ENCODE measurements around the gene MDGA2. TPM values are rescaled to one million over a fixed set of nuclear protein-coding genes. Genes with fewer than 3 reads are reported as not detected.
"Not testable (repeated sequence)": the region's sequence is repeated elsewhere in the genome, so short reads cannot be mapped to it uniquely, and the experiment has no call there.

Gene MDGA2
- total RNA-seq, 1 experiment from 2014 or later = 10.5 TPM

GRCh38 chr14:47235619-47236018 lies 439.8 kb downstream of the MDGA2 start:
- DNase-seq (ENCODE audit: low read depth, low spot score) = no peak
- in situ Hi-C loops (cut with HindIII; ENCODE audit: low pct_unique_long_range_greater_than_20kb, low sequenced_read_pairs) = no loop called here

DNA sequence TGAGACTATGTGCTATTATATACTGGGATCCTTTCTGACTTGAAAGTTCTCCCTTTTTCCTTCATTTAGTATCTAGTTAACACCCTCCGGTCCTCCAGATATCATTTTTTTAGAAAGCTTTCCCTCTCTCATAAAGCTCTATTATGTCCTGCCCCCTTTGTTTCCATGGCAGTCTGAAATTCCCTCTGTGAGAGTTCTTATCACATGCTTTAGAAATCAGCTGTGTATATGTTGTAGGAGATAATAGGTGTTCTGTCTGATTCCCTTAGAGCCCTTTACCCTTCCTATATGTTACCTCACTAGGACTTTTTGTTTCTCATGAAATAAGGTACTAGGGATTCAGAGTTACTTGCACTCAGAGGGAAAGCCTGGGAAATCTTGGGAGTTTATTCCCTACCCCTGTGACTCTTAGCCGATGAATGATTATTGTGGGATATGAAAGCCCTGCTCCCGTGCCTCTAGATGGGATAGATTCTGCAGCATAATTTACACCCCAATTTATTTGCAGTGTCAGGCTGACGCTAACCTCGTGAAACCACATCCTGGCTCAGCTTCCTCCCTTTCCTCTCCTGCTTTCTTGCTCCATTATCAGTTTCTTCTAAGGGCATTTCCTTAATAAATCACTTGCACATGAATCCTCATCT lies 448.4 kb downstream of the MDGA2 start:
- in situ Hi-C loops (cut with HindIII; ENCODE audit: low pct_unique_long_range_greater_than_20kb, low sequenced_read_pairs) = no loop called here
- peak; percentile 97 for DNase-seq (ENCODE audit: low read depth, low spot score)

- DNase-seq (ENCODE audit: low read depth, low spot score) = no peak
- in situ Hi-C loops (cut with HindIII; ENCODE audit: low pct_unique_long_range_greater_than_20kb, low sequenced_read_pairs) = no loop called here
Observed at GRCh38 chr14:47223656-47224055, 451.7 kb downstream of the MDGA2 start.

DNA sequence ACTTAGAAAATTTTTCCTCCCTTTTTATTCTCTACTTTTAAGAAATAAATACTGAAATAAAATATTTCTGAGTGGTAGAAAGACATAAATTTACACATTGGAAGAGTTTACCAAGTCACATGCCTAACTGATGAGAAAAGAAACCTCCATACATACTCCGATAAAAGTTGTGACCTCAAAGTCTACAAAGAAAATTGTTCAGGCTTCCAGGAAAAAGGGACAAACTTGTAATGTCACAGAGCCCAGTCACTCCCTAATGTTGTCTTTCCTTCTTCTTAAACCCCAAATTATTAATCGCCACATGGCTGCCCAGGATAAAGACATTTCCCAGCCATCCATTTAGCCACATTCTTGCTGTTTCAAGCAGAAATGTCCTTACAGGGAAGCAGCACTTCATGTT lies 455.3 kb downstream of the MDGA2 start:
- in situ Hi-C loops (cut with HindIII; ENCODE audit: low pct_unique_long_range_greater_than_20kb, low sequenced_read_pairs) = no loop called here
- DNase-seq (ENCODE audit: low read depth, low spot score) = peak; percentile 40

DNA sequence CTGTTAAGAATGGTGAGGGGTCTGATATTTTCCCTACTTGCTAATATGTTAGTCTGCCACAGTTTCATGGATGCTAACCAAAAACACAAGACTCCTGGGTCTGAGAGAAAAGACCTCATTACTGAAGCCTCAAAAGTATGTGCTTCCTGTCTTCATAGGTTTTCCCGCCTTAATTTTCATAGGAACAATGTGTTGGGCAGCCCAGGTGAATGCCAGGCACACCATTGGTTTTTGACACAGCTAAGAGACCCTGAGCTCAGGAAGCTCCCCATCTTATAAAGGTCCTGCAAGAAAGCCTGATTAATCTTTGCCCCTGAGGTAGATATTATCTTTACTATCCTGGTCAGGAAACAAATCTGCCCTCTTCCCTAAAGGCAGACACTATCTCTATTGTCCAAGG lies 464.1 kb downstream of the MDGA2 start:
- DNase-seq (ENCODE audit: low read depth, low spot score) = no peak
- in situ Hi-C loops (cut with HindIII; ENCODE audit: low pct_unique_long_range_greater_than_20kb, low sequenced_read_pairs) = no loop called here

DNA sequence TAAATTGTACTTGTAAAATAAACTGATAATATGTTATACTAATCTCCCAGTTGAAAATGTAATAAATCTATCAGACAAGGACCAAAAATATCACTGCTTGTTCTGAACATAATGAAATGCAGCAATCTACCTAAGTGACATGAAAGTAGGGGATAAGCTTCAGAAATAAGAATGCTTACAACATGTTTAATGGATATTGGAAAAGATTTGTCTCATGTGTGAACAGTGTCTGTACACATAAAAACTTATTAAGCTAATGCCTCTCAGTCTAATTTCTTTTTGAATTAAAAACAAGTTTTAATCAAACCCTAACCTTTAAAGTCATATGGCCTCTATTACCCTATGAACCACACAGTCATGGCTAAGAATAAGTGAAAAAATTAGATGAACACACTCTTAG lies 465.3 kb downstream of the MDGA2 start:
- no peak for DNase-seq (ENCODE audit: low read depth, low spot score)
- in situ Hi-C loops (cut with HindIII; ENCODE audit: low pct_unique_long_range_greater_than_20kb, low sequenced_read_pairs) = no loop called here

GRCh38 chr14:47208434-47208833 lies 467.0 kb downstream of the MDGA2 start:
- in situ Hi-C loops (cut with HindIII; ENCODE audit: low pct_unique_long_range_greater_than_20kb, low sequenced_read_pairs) = no loop called here
- peak; percentile 49 for DNase-seq (ENCODE audit: low read depth, low spot score)

DNA sequence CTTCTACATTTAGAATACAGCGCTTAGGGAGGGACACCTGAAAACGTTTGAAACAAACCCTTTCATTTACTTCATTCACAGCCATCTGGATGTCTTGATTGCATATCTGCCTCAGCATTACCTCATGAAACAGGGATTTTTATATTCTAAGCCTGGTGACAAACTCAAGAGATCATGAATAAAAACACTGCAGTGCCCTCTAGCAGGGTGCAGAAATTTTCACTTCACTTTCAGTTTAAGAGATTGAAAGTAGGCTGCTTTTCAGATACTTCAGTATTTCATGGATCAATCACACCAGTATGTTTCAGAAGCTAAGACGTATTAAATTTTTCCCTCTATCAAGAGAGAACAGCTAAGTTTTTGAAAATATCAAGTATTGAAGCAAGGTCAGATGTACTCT lies 467.8 kb downstream of the MDGA2 start:
- in situ Hi-C loops (cut with HindIII; ENCODE audit: low pct_unique_long_range_greater_than_20kb, low sequenced_read_pairs) = no loop called here

GRCh38 chr14:47200740-47201139 lies 474.7 kb downstream of the MDGA2 start:
- DNase-seq (ENCODE audit: low read depth, low spot score) = no peak
- in situ Hi-C loops (cut with HindIII; ENCODE audit: low pct_unique_long_range_greater_than_20kb, low sequenced_read_pairs) = no loop called here

More for the DNA sequence above, 467.8 kb downstream of the MDGA2 start:
- DNase-seq (ENCODE audit: low read depth, low spot score) = peak; percentile 63

DNA sequence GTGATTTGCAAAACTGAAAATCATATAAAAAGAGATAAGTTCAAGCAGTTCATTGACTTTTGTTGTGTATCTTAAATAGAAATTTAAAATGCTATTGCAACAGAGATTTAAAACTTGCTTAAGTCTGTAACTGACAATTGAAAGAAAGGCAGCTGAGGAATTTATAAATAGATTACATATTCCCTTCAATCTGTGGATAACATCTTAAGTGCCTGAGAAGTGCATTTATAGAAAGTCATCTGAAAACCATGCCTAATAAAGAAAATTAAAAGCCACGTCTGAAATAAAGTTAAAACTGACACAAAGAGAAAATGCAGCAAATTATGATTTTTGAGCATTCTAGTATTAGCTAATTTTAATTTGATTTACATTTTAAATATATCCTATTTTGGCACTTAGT lies 479.8 kb downstream of the MDGA2 start:
- DNase-seq (ENCODE audit: low read depth, low spot score) = no peak
- in situ Hi-C loops (cut with HindIII; ENCODE audit: low pct_unique_long_range_greater_than_20kb, low sequenced_read_pairs) = no loop called here

- no peak for DNase-seq (ENCODE audit: low read depth, low spot score)
- in situ Hi-C loops (cut with HindIII; ENCODE audit: low pct_unique_long_range_greater_than_20kb, low sequenced_read_pairs) = no loop called here
Observed at GRCh38 chr14:47194055-47194454, 481.4 kb downstream of the MDGA2 start.

- DNase-seq (ENCODE audit: low read depth, low spot score); in situ Hi-C loops (cut with HindIII; ENCODE audit: low pct_unique_long_range_greater_than_20kb, low sequenced_read_pairs): not testable (repeated sequence)
Observed at GRCh38 chr14:47192203-47192602, 483.2 kb downstream of the MDGA2 start.

DNA sequence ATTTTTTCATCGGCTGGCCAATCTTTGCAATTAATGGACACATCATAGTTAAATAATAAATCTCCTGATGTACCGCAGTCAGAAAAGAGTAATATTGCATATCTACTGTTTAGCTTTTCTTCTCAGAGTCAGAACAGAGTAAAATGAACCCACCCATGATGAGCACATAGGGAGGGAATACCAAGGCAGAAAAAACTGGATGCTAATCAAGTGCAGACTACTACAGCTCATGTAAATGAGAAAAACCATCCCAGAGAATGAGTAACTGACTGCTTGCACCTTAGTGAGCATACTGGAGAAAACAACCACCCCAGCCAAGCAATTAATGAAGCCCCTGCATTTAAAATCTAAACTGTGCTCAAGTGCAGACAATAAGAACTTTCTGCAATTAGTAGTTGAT lies 483.7 kb downstream of the MDGA2 start:
- DNase-seq (ENCODE audit: low read depth, low spot score) = no peak
- in situ Hi-C loops (cut with HindIII; ENCODE audit: low pct_unique_long_range_greater_than_20kb, low sequenced_read_pairs) = no loop called here

DNA sequence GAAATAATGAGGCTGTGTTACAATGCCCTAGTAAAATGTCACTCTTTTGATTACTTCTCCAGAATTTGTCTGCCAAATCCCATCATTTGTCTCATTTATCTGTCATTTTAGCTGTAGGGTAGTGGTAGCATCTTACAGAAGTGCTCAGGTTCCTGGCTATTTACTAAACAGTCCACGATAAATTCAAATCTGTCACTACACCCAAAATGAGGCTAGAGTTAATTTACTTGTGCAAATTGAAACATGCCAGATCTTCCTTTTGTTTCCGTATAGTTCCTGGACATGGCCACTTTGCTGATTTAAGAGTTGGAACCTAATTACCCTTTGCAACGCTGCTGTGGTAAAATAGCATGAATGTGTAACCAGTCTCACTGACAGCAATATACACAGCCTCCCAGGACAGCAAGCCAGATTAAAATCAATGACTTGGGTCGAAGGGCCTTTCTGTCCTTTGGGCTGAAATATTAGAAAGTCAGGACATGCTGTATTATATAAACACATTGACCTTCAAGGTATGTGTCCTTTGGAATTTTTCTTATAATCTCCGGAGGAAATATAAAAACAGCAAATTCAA lies 485.4 kb downstream of the MDGA2 start:
- no peak for DNase-seq (ENCODE audit: low read depth, low spot score)
- in situ Hi-C loops (cut with HindIII; ENCODE audit: low pct_unique_long_range_greater_than_20kb, low sequenced_read_pairs) = no loop called here

GRCh38 chr14:47186486-47186885 lies 488.9 kb downstream of the MDGA2 start:
- peak; percentile 14 for DNase-seq (ENCODE audit: low read depth, low spot score)

GRCh38 chr14:47179906-47180305 lies 495.5 kb downstream of the MDGA2 start:
- DNase-seq (ENCODE audit: low read depth, low spot score) = no peak
- in situ Hi-C loops (cut with HindIII; ENCODE audit: low pct_unique_long_range_greater_than_20kb, low sequenced_read_pairs) = no loop called here

More at GRCh38 chr14:47186486-47186885, 488.9 kb downstream of the MDGA2 start:
- in situ Hi-C loops (cut with HindIII; ENCODE audit: low pct_unique_long_range_greater_than_20kb, low sequenced_read_pairs) = no loop called here

- in situ Hi-C loops (cut with HindIII; ENCODE audit: low pct_unique_long_range_greater_than_20kb, low sequenced_read_pairs); DNase-seq (ENCODE audit: low read depth, low spot score): not testable (repeated sequence)
Observed at GRCh38 chr14:47171896-47172295, 503.5 kb downstream of the MDGA2 start.

DNA sequence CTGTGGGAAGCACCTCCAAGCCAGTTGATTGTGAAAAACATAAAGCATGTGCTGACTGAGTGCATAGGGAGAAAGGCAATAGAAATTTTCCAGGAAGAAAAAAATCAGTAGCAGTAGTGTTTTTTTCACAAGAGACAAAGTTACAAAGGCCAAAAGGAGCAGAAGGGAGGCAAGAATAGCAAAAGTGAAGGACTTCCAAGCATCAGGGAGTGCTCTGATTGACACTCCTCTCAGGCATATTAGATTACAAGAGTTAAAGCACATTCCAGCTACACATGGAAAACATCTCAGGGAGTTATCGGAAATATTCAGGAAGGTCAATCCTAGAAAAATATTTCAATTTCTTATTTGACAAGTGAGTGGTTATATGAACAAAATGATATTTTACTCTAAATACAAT lies 508.0 kb downstream of the MDGA2 start:
- no peak for DNase-seq (ENCODE audit: low read depth, low spot score)
- in situ Hi-C loops (cut with HindIII; ENCODE audit: low pct_unique_long_range_greater_than_20kb, low sequenced_read_pairs) = no loop called here

GRCh38 chr14:47155395-47155794 lies 520.0 kb downstream of the MDGA2 start:
- in situ Hi-C loops (cut with HindIII; ENCODE audit: low pct_unique_long_range_greater_than_20kb, low sequenced_read_pairs) = no loop called here
- DNase-seq (ENCODE audit: low read depth, low spot score) = no peak

All from SK-MEL-5 (cell line).